GM19351 (cell line): ENCODE measurements around the gene HSF2.
"Not testable (repeated sequence)": the region's sequence is repeated elsewhere in the genome, so short reads cannot be mapped to it uniquely, and the experiment has no call there.

Source experiments
- ATAC-seq: cut with Tn5 transposase; IDR thresholded peaks from one replicate; pipeline ENCODE4 v1.9.1; 2021; ENCODE audit warnings: mild to moderate bottlenecking, moderate library complexity; ENCODE audit not compliant: unreplicated experiment

Gene HSF2

GRCh38 chr6:122449069-122449468 is 49.6 kb downstream of the HSF2 start:
- no peak for ATAC-seq

DNA sequence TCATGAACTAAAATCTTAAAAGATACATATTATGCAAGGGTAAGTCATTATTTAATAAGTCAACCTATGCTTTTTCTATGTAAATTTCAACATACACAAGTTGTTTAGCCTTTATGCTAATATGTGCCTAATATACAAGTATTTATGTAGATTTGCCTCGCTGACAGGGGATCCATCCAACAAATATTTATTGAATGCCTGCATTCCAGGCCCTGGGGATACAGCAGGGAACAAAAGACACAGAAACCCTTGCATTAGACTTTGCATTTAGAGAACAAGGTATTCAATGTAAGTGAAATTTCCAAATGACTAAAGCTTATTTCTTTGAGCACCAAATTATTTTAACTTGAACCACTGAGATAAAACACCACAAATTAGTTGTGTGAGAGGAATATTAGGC is 53.1 kb downstream of the HSF2 start:
- ATAC-seq: no peak

DNA sequence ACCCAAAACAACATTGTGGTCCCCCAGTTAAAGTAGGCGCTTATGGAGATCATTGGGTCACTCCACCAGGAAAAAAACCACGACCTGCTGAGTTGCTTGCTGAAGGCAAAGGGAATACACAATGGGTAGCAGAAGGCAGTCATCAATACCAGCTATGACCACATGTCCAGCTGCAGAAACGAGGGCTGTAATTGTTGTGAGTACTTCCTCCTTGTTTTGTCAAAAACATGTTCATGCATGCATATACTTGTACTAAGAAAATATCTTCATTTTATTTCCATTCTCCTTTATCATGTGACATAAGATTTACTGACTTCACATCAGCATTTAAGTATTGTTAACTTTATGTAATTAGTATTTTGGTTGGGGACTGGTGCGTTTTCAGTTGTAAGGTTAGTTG is 55.2 kb downstream of the HSF2 start:
- no peak for ATAC-seq

DNA sequence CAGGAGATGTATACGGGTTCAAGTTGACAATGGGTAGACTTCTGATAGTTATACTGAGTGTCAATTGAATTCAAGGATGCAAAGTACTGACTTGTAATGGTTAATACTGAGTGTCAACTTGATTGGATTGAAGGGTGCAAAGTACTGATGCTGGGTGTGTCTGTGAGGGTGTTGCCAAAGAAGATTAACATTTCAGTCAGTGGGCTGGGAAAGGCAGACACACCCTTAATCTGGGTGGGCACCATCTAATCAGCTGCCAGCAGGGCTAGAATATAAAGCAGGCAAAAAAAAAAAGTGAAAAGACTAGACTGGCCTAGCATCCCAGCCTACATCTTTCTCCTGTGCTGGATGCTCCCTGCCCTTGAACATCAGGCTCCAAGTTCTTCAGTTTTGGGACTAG is 55.7 kb downstream of the HSF2 start:
- not testable (repeated sequence) for ATAC-seq

DNA sequence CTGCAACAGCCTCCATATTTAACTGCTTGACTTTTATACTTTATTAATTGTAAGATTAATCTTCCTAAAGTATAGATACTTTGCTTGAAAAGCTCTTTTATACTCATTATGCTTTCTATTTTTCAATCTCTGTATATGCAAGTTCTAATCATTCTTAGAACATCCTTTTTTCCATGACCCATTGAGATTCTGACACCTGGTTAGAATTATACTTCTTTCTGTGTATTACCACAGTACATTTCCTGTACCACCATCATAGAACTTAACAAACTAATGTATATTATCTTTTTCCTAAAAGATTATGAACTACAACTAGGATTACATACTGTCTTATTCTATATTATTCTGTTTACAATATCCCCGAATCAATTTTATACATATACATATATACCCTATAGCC is 58.6 kb downstream of the HSF2 start:
- ATAC-seq: no peak

DNA sequence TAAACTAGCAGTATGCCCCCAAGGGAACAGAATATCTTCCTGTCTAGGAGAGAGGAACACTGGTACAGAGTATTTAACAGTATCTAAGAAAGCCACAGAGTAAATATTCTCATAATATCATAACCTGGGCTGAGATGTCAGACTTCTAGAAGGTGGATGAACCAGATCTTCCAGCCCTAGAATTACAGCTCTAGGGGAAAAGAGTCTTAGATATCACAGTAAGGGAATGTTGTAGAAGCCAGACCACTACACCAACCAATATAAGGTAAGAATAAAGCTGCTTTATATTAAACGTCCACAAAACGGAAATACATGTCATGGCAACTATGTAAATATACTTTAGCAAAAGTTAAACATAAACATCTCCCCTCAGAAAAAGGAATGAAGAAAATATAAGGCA is 59.8 kb downstream of the HSF2 start:
- no peak for ATAC-seq

- ATAC-seq: not testable (repeated sequence)
These were observed 60.5 kb downstream of the HSF2 start for GRCh38 chr6:122459865-122460416.

- no peak for ATAC-seq
These were observed 62.4 kb downstream of the HSF2 start for GRCh38 chr6:122461885-122462284.

- ATAC-seq: peak; percentile 99
These were observed 71.9 kb downstream of the HSF2 start, which contains the start of gene SERINC1 for GRCh38 chr6:122471107-122472021. SERINC1 (minus strand) TSS chr6:122471807; CDS start chr6:122471737, 70 bp downstream.

- ATAC-seq: peak; percentile 51
These were observed 72.5 kb downstream of the HSF2 start for GRCh38 chr6:122472022-122472340.

DNA sequence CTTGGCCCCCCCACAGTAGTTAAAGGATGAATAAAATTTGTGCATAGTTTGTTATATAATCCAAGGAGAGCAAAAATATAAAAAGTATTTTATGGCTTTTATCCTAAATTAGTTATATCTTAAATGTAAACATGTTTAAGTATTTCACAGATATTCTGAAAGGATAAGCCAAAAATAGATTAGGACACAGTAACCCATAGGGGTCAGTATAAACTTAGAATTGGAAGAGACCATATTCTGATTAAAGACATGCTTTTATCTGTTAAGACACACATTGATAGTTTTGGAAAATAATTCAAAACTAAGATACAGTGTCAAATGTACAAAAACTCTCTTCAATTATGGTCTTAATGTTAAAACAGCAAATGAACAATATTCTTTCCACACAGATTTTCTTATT is 76.7 kb downstream of the HSF2 start:
- no peak for ATAC-seq

GRCh38 chr6:122482750-122483080 is 83.3 kb downstream of the HSF2 start:
- ATAC-seq: no peak
